Neural crest cell (in vitro differentiated cells): ENCODE data around the gene CRACR2B. TPM values are rescaled to one million over a fixed set of nuclear protein-coding genes. Genes with fewer than 3 reads are reported as not detected.

ENCODE experiments used
- DNase-seq: peaks from one replicate; pipeline ENCODE4 v3.0.0; 2021; ENCODE audit warnings: low read depth, mixed read lengths, low spot score
- H3K27ac Mint-ChIP-seq: one replicate; pipeline ENCODE4 v1.8.0; 2021; ENCODE audit warnings: mild to moderate bottlenecking, mixed read lengths; ENCODE audit not compliant: unreplicated experiment
- H3K27me3 Mint-ChIP-seq: 2 replicates; pipeline ENCODE4 v1.8.0; 2021; ENCODE audit warnings: low read depth, mild to moderate bottlenecking, mixed read lengths
- H3K36me3 Mint-ChIP-seq: 2 replicates; pipeline ENCODE4 v1.8.0; 2021; ENCODE audit warnings: low read depth, mild to moderate bottlenecking, mixed read lengths
- H3K4me1 Mint-ChIP-seq: 2 replicates; pipeline ENCODE4 v1.8.0; 2021; ENCODE audit warnings: mixed read lengths
- H3K4me3 Mint-ChIP-seq: one replicate; pipeline ENCODE4 v1.8.0; 2021; ENCODE audit warnings: mild to moderate bottlenecking, mixed read lengths
- H3K9me3 Mint-ChIP-seq: 2 replicates; pipeline ENCODE4 v1.8.0; 2021; ENCODE audit warnings: mixed read lengths
- CTCF ChIP-seq: fragments of 200-600 bp; sonication (generic); conservative IDR thresholded peaks from 2 replicates; pipeline ENCODE4 v1.5.0; 2021; ENCODE audit warnings: antibody characterized with exemption, mild to moderate bottlenecking
- total RNA-seq: library from RNA; stranded (reverse); gene quantifications from 2 replicates; pipeline ENCODE4 v1.2.1, GENCODE V29; 2021

The CRACR2B gene
- total RNA-seq, 1 donor from 2014 or later: 2.7 TPM

DNA sequence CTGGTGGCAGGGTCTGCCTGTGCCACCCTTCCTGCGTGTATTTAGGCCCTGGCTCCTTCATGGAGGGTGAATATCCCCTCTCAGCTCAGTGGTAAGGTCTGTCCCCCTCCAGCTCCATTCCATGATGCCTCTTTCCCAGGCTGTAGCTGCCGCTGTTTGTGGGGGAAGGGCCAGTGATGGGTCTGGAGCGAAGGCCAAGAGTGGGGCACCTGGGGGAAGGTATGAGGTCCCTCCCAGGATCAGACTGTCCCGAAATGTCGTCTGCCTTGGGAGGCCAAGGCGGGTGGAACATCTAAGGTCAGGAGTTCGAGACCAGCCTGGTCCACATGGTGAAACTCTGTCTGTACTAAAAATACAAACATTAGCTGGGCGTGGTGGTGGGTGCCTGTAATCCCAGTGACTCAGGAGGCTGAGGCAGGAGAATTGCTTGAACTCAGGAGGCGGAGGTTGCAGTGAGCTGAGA, 6.2 kb downstream of the CRACR2B start:
- Mint-ChIP-seq H3K9me3 (no peaks in the 10 kb centered on the region), H3K27ac (no peak overlapping the region), H3K4me1 (peaks cover 15% of the 10 kb centered on the region), H3K36me3 (no peaks in the 10 kb centered on the region), H3K27me3 (peaks cover 38% of the 10 kb centered on the region), H3K4me3 (peak overlapping the region; percentile 83)
- no peak for TF ChIP-seq CTCF
- DNase-seq: no peak

- H3K27me3 Mint-ChIP-seq: peaks cover 30% of the 10 kb centered on the region
- no peak overlapping the region for H3K27ac Mint-ChIP-seq
- no peaks in the 10 kb centered on the region for H3K9me3 Mint-ChIP-seq
- H3K36me3 Mint-ChIP-seq: no peaks in the 10 kb centered on the region
- H3K4me1 Mint-ChIP-seq: peaks cover 7% of the 10 kb centered on the region
- TF ChIP-seq CTCF: no peak
- no peak for DNase-seq
- H3K4me3 Mint-ChIP-seq: peak overlapping the region; percentile 83
These were observed 6.9 kb downstream of the CRACR2B start for GRCh38 chr11:834371-835316.

DNA sequence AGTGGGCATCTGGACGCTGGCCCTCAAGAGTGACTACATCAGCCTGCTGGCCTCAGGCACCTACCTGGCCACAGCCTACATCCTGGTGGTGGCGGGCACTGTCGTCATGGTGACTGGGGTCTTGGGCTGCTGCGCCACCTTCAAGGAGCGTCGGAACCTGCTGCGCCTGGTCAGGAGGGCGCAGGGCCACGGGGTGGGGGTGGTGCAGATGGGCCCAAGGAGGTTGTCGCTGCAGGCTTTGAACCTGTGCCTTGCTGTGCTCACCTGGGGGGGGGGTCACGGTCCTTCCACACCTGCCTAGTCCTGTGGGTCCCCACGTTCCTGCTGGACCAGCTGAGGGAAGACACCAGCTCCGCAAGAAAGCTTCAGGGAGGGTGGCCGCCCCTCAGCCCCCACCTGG, 8.6 kb downstream of the CRACR2B start:
- Mint-ChIP-seq H3K4me1 (peaks cover 17% of the 10 kb centered on the region), H3K27ac (no peak overlapping the region), H3K36me3 (peaks cover 5% of the 10 kb centered on the region)

GRCh38 chr11:836700-837099, 9.0 kb downstream of the CRACR2B start:
- H3K27me3 Mint-ChIP-seq: peaks cover 11% of the 10 kb centered on the region

More for the DNA sequence above, 8.6 kb downstream of the CRACR2B start:
- Mint-ChIP-seq H3K4me3 (peak overlapping the region; percentile 12), H3K27me3 (peaks cover 15% of the 10 kb centered on the region), H3K9me3 (no peaks in the 10 kb centered on the region)
- TF ChIP-seq CTCF: no peak
- DNase-seq: no peak

More at GRCh38 chr11:836700-837099, 9.0 kb downstream of the CRACR2B start:
- H3K9me3 Mint-ChIP-seq: no peaks in the 10 kb centered on the region
- H3K27ac Mint-ChIP-seq: no peak overlapping the region
- H3K4me1 Mint-ChIP-seq: peaks cover 19% of the 10 kb centered on the region
- peaks cover 5% of the 10 kb centered on the region for H3K36me3 Mint-ChIP-seq
- DNase-seq: no peak
- peak overlapping the region; percentile 12 for H3K4me3 Mint-ChIP-seq
- no peak for TF ChIP-seq CTCF
